GM20431 (cell line): ENCODE results near the gene ATG2B.

Experiments used
- in situ Hi-C: fragments of 300-500 bp; cut with MseI, MboI; formaldehyde crosslinking; loops from one replicate; pipeline ENCODE4 v1.15.0; 2020; ENCODE audit warnings: low sequenced_read_pairs; ENCODE audit not compliant: unreplicated experiment

The ATG2B gene

GRCh38 chr14:96320605-96321004 is 42.5 kb downstream of the ATG2B start:
- in situ Hi-C loops = no loop called here

DNA sequence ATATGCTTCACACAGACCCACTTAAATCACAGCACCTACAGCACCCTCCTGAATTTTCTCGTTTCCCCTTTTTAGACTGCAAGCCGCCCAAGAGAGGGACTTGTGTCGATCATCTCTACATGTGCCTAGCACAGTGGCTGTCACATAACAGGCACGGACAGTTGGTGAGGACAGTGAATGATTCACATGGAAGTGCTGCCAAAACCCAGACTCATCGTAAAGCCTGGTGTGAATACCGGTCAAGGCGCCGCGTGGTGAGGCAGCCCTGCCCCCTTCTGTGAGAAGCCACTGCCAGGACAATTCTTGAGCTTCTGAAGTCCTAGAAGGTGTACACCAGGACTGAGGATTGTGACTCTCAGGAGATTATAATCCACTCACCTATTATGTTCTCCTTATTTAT is 44.3 kb downstream of the ATG2B start:
- in situ Hi-C loops = no loop called here

DNA sequence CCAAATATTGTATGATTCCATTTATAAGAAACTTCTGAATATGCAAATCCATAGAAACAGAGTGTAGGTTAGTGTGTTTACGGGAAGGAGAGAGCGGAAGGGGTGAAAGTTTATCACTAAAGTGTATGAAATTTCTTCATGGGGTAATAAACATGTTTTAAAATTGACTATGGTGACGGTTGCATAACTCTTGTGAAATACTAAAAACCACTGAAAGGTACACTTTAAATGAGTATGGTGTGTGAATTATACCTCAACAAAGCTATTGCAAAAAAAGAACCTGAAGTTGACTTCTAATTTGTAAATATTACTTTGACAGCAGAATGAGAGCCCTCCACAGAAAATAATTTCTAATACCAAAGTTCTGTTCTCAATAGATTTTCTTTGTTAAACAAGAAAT is 47.1 kb downstream of the ATG2B start:
- in situ Hi-C loops = no loop called here

GRCh38 chr14:96310906-96311305 is 52.2 kb downstream of the ATG2B start:
- in situ Hi-C loops = no loop called here

DNA sequence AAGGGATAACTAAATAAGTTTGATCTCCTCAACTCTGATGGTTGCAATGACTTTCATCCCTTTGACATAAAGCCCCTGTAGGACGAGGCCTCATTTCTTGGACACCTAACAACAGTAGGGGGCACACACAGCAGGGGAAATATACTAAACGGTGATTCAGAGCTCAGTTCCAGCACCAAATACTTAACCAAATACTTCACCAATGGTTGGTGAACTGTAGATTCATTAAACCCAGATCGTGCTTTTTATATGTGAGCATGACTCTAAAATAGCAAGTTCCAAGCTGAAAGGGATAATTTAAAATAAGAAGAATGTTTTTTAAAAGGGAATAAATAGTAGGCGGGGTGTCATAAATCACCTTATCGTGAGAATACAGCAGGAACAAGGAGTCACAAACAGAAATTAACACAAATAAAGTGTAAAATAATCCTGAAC is 53.2 kb downstream of the ATG2B start:
- in situ Hi-C loops = loop anchor here (10.0 kb wide), 1 partner anchor 105 kb away; no protein-coding TSS in a partner anchor

- in situ Hi-C loops = loop anchor here (10.0 kb wide), 1 partner anchor 105 kb away; no protein-coding TSS in a partner anchor
These were observed 53.8 kb downstream of the ATG2B start for GRCh38 chr14:96309133-96309895.

- in situ Hi-C loops = loop anchor here (10.0 kb wide), 1 partner anchor 107 kb away; no protein-coding TSS in a partner anchor
These were observed 55.7 kb downstream of the ATG2B start for GRCh38 chr14:96307434-96307833.

DNA sequence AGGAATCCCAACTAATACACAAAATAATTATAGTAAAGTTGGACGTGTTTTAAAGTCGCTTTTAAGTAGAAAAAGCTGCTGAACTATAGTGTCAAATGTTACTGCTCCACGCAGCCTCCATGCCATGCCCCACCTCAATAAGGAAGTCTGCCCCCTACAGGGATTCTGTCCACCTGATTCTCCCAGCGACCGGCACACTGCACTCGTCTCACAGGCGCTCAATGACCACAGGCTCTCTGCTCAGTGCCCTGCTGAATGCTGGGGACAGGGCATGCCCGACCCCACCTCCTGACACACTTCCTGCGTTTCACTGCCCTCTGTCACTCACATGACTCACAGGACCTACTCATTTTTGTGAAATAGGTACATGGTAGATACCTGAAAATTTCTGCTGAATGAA is 58.2 kb downstream of the ATG2B start:
- in situ Hi-C loops = loop anchor here (10.0 kb wide), 1 partner anchor 110 kb away; no protein-coding TSS in a partner anchor

DNA sequence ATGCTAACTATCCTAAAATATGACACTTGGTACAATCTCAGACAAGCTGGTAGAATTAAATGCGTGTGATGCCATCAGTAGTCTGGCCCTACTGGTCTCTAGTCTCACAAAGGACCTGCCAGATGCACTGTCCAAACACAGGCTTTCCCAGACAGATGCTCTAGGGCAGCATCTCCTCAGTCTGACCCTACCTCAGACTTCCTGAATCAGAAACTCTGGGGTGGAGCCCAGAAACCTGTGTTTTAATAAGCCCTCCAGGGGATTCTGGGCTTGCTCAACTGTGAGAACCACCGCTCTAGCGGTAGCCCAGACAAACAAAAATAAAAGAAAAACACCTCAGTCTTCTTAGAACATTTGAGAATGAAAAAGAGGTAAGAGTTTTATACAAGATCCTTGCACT is 59.2 kb downstream of the ATG2B start:
- in situ Hi-C loops = loop anchor here (10.0 kb wide), 1 partner anchor 111 kb away; no protein-coding TSS in a partner anchor

DNA sequence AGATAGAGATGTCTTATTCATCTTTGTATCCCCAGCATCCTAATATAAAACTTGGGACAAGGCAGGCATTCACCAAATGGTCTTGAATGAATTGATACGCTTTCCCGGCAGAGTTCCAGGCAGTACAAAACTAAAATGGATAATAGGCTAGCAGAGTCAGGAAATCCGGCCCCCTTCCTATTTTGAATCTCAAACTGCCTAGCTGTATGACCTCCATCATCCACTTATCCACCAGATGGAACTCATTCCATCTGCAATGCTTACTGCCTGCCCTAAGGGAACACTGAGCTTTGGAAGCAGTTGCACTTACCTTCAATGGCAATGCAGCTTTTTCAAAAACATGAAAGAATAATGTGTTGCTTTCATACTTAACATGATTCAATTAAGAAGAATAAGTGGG is 63.7 kb downstream of the ATG2B start:
- in situ Hi-C loops = no loop called here

DNA sequence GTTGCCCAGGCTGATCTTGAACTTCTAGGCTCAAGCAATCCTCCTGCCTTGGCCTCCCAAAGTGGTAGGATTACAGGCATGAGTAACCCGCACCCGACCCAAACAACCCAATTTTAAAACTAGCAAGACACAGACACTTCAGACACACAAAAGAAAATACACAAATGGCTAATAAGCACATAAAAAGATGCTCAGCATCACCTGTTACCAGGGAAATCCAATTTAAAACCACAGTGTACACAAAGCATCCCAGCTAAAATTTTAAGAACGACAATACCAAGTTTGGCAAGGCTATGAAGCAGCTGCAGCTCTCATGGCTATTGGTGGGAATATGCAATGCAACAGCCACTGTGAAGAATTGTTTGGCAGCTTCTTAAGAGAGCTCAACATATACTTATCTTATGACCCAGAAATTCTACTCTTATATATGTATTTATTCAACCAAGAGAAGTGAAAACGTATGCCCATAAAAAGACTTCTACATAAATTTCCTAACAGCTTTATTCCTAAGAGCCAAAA is 65.1 kb downstream of the ATG2B start:
- in situ Hi-C loops = no loop called here

DNA sequence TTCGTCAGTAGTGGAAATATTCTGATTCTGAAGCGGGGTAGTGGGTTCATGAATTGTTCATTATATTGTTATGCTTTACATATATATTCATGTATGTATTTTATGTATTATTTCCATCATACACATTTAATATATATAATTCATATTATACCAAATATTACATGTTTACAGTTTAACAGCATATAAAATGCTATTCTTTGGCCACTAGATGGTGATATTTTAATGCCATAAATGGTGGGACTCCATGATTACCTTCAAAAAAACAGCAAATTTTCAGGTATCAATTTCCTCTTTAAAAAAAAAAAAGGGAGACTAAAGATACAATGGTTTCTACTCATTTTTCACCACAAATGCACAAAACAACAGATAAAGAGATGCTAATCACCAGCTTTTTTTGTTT is 66.1 kb downstream of the ATG2B start:
- in situ Hi-C loops = no loop called here

DNA sequence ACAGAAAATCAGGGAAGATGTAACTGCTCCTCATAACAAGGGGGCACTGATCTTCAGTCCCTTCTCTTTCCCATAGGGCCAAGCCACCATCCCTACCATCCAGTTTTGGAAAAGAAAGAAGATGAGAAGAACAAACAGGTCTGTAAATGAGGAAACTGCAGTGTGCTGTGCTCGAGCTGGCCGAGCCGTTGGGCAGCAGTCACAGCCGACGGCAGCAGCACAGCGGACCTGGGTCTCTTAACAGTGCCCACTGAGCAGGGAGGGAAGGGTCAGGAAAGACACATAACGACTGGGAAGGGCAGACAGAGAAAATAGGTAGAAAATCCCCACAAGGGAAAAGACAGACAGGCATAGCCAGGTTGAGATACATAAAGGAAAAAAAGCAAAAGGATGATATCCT is 68.9 kb downstream of the ATG2B start:
- in situ Hi-C loops = no loop called here

DNA sequence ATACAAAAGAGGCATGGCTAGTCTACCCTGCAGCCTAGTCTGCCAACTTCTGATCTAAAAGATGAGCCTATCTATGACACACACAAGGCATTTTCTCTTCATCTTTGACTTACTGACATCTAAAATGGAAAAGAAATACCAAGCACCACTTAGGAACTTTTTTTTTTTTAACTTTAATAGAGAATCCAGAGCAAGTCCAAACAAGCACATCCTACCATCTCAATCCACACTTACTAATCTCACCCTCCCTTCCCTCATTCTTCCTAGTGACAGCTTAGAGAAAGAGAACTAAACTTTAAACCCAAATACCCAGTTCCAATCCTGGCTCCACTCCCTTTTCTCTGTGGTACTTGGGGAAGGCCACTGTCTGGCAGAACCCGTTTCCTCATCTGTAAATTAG is 75.3 kb downstream of the ATG2B start:
- in situ Hi-C loops = no loop called here

DNA sequence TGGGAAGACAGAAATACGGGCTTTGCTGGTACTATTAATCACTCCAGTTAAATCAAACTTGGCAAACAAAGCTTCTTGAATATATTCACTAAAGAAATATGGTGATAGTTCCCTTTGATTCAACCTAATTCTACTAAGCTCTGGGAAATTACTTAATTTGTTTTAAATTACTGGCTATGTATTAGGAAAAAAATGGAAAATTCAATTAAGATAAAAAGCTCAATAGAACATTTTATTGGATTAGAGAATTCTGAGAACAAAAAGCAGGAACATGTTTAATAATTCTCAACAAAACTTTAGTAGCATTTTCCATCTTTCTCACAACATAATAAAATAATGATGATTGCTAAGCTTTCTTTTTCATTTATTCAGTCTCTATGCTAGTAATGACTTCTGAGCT is 76.9 kb downstream of the ATG2B start:
- in situ Hi-C loops = no loop called here

DNA sequence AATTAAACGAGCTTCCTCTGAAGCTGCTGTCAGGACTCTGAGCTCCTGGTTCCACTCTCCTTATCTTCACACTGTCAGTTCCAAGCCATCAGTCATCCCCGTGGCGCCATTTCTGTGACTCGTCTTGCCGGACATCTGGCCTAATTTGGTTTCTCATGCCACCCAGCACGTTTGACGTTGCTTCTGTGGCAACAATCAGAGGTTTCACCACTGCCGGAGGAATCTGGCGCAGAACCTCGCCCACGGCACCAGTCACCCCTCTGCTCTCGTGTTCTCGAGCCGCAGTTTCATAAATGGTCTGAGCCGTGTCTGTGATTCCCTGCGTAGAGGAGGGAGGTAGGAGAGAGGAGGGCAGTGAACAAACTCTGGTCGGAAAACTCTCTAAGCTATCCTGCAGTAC is 77.5 kb downstream of the ATG2B start:
- in situ Hi-C loops = no loop called here

GRCh38 chr14:96284430-96284829 is 78.7 kb downstream of the ATG2B start:
- in situ Hi-C loops = no loop called here

DNA sequence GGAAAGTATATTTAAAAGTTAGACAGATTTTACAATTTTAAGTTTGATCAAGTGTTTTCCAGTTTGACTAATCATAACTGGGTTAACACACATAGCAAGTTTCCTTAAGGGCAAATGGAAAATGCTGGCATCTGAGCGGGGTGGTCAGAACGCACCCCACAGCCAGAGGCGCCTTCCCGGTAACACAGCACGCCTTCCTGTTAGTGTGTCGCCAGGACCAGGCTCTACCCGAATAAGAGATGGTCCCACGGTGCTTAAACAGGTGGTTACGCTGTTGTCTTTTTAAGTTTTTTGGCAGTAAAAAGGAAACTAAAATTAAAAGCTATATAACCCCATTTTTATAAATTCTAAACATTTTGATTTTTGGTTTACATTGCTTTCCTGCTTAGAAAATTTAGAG is 79.1 kb downstream of the ATG2B start:
- in situ Hi-C loops = no loop called here

DNA sequence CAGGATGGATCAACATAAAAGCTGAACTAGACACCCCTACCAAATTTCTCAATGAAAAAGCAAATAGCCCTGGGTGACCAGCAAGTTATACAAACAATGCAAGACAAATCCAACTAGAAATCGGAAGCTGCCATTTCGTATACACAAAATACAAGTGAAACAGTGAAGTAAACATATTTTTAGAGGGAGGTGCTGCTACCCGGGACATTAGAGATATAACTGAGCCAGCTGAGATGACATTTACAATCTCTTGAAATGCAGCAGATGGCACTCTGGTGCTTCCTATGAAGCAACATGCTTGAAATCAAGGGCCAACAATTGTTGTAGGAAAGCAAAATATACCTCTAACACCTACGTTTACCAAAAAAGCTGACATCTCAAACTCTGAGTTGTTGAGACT is 81.7 kb downstream of the ATG2B start:
- in situ Hi-C loops = no loop called here

DNA sequence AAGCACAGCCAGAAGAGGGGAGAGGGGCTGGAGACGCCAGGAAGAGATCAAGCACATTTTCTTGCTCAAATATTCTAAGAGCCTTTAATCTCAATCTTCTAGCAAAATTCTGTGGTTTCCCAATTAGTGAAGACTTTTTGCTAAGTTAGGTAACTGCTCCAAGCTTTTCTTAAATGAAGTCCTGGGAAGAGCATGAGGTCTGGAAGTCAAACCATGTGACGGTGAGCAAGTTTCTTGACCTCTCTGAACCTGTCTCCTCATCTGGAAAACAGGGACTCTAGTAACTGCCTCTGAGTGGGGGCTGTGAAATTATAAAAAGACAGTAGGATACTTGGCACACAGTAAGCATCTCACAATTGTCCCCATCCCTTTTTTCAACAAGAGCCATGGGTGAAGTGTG is 83.0 kb downstream of the ATG2B start:
- in situ Hi-C loops = no loop called here

DNA sequence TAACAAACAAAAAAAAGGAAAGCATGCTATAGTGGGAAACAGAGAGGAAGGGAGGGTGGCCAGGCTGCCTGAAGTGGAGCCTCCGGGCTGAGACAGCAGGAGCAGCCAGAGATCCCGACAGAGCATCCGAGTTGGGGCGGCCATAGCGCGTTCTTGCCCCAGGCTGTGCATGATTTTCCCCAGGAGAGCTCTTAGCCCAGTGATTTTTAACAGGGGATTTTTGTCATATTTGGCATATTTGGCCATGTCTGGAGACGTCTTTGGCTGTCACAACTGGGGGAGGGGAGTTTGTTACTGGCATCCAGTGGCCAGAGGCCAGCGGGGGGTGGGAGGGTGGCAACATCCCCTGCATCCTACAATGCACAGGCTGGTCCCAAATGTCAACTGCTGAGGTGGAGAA is 83.6 kb downstream of the ATG2B start:
- in situ Hi-C loops = no loop called here

DNA sequence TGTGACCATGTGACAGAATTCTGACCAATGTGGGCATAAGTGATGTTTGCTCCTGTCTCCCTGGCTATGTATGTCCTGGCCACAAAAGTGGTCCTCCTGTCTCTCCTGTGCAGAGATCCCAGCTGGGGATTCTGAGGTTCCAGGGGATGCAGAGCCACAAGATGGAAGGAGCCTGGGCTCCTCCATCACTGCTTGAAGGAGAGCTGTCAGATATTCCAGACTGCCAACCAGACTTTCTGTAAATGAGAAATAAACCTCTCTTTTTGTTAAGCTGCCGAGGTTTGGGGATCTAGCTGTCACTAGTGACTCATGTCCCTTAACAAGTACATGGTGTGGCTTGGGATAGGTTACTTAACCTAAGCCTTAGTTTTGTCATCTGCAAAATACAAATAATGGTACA is 85.3 kb downstream of the ATG2B start:
- in situ Hi-C loops = no loop called here
